Measurements from ENCODE around the gene PCBP2.
"Not testable (repeated sequence)": the region's sequence is repeated elsewhere in the genome, so short reads cannot be mapped to it uniquely, and the experiment has no call there.

PCBP2 gene

GRCh38 chr12:53451661-53452158 is at the start of gene PCBP2:
PCBP2 (plus strand) TSS chr12:53452102; CDS start chr12:53454801, 2,699 bp downstream.
- DNase-seq (ENCODE audit: low read depth in 3 of 3) = peak; percentile 89 to 97 (median 94)

- not testable (repeated sequence) for DNase-seq (ENCODE audit: low read depth in 3 of 3)
These were observed 49.6 kb upstream of the PCBP2 start for GRCh38 chr12:53402351-53402750.

GRCh38 chr12:53402871-53403270 is 49.0 kb upstream of the PCBP2 start:
- DNase-seq (ENCODE audit: low read depth in 3 of 3) = no peak

GRCh38 chr12:53410951-53411350 is 41.0 kb upstream of the PCBP2 start:
- DNase-seq (ENCODE audit: low read depth in 3 of 3) = no peak

GRCh38 chr12:53413485-53414204 is 38.3 kb upstream of the PCBP2 start:
- DNase-seq (ENCODE audit: low read depth in 3 of 3) = no peak

GRCh38 chr12:53414756-53415417 is 37.0 kb upstream of the PCBP2 start:
- no peak for DNase-seq (ENCODE audit: low read depth in 3 of 3)

GRCh38 chr12:53415752-53416389 is 36.0 kb upstream of the PCBP2 start:
- DNase-seq (ENCODE audit: low read depth in 3 of 3) = not testable (repeated sequence)

- not testable (repeated sequence) for DNase-seq (ENCODE audit: low read depth in 3 of 3)
These were observed 34.5 kb upstream of the PCBP2 start for GRCh38 chr12:53417291-53417816.

GRCh38 chr12:53418221-53418620 is 33.7 kb upstream of the PCBP2 start:
- no peak for DNase-seq (ENCODE audit: low read depth in 3 of 3)

- DNase-seq (ENCODE audit: low read depth in 3 of 3) = no peak
These were observed 32.1 kb upstream of the PCBP2 start for GRCh38 chr12:53419756-53420155.

- not testable (repeated sequence) for DNase-seq (ENCODE audit: low read depth in 3 of 3)
These were observed 29.7 kb upstream of the PCBP2 start for GRCh38 chr12:53422247-53422646.

GRCh38 chr12:53423597-53423996 is 28.3 kb upstream of the PCBP2 start, which contains the start of gene AMHR2:
AMHR2 (plus strand) TSS chr12:53423855; CDS start chr12:53423935, 80 bp downstream.
- no peak for DNase-seq (ENCODE audit: low read depth in 3 of 3)

- DNase-seq (ENCODE audit: low read depth in 3 of 3) = no peak
These were observed 27.0 kb upstream of the PCBP2 start for GRCh38 chr12:53424626-53425514.

GRCh38 chr12:53425515-53426150 is 26.3 kb upstream of the PCBP2 start:
- DNase-seq (ENCODE audit: low read depth in 3 of 3) = no peak

- no peak for DNase-seq (ENCODE audit: low read depth in 3 of 3)
These were observed 23.9 kb upstream of the PCBP2 start for GRCh38 chr12:53427905-53428594.

GRCh38 chr12:53428741-53429140 is 23.2 kb upstream of the PCBP2 start:
- DNase-seq (ENCODE audit: low read depth in 3 of 3) = no peak

GRCh38 chr12:53430116-53430515 is 21.8 kb upstream of the PCBP2 start:
- DNase-seq (ENCODE audit: low read depth in 3 of 3) = no peak

GRCh38 chr12:53431187-53431586 is 20.7 kb upstream of the PCBP2 start:
- DNase-seq (ENCODE audit: low read depth in 3 of 3) = no peak

- not testable (repeated sequence) for DNase-seq (ENCODE audit: low read depth in 3 of 3)
These were observed 16.6 kb upstream of the PCBP2 start for GRCh38 chr12:53435326-53435725.

- DNase-seq (ENCODE audit: low read depth in 3 of 3) = not testable (repeated sequence)
These were observed 12.3 kb upstream of the PCBP2 start for GRCh38 chr12:53439582-53439981.
